Measurements from ENCODE around the gene CALB2. TPM values are rescaled to one million over a fixed set of nuclear protein-coding genes. Genes with fewer than 3 reads are reported as not detected.

CALB2 gene
- total and polyA plus RNA-seq, 2 donors (not counting 1 experiment from before 2014, with no cell fraction given): not detected

DNA sequence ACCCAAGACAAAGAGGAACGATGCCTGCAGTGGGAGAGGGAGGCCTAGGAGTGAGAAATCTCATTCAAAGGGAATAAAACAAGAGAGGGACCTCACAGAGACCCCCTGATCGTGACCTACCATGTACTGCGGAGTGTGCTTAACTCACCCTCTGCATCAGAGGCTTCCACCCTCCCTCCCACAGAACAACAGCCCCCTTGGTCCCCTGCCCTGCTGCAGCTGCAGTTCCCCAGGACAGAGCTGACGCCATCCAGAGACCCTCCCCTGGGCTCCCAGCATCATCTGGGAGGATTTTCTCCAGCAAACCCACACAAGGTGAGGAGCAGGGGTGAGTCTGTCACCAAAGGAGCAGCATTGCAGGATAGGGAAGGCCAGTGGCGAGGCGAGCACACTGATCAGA lies 43.5 kb downstream of the CALB2 start:
- Histone ChIP-seq H3K27ac (ENCODE audit: low read length in 2 of 2) (no peak overlapping the region), H3K9me3 (ENCODE audit: control extremely low read depth in 1 of 3, control insufficient read depth in 2 of 3, insufficient read depth in 1 of 3, low read length in 2 of 3) (peaks cover 0 to 19% (median 0%) of the 10 kb centered on the region in 3 donors), H3K36me3 (replicated peaks in 1 of 2; ENCODE audit: control extremely low read depth in 1 of 2, control insufficient read depth in 1 of 2, extremely low read depth in 1 of 2, insufficient read depth in 2 of 2, low read length in 1 of 2) (no peaks in the 10 kb centered on the region), H4K20me1 (ENCODE audit: control insufficient read depth, insufficient read depth, low read length, poor library complexity, severe bottlenecking) (no peaks in the 10 kb centered on the region), H3K79me2 (ENCODE audit: control insufficient read depth, insufficient read depth, low read length) (no peaks in the 10 kb centered on the region), H3K9ac (ENCODE audit: low read length) (no peak overlapping the region), H2AFZ (ENCODE audit: insufficient read depth, low read depth, low read length, poor library complexity, severe bottlenecking) (no peak overlapping the region), H3K27me3 (replicated peaks in 1 of 4; ENCODE audit: control extremely low read depth in 1 of 4, control insufficient read depth in 3 of 4, insufficient read depth in 4 of 4, low read length in 3 of 4) (peaks cover 0 to 7% (median 0%) of the 10 kb centered on the region in 4 experiments), H3K4me1 (ENCODE audit: control insufficient read depth in 2 of 2, insufficient read depth in 2 of 2, low read length in 2 of 2) (no peaks in the 10 kb centered on the region), H3K4me2 (replicated peaks; ENCODE audit: low read depth, low read length, poor library complexity, severe bottlenecking) (no peak overlapping the region), H3K4me3 (ENCODE audit: control extremely low read depth in 1 of 5, extremely low read depth in 1 of 5, insufficient read depth in 1 of 5, low read depth in 2 of 5, low read length in 4 of 5) (no peak overlapping the region)
- TF ChIP-seq CTCF (IDR thresholded peaks at IDR 0.05): no peak
- TF ChIP-seq EZH2 (IDR thresholded peaks at IDR 0.05; ENCODE audit: borderline replicate concordance, insufficient read depth, low read depth, low read length, poor library complexity, severe bottlenecking): no peak
- ATAC-seq (ENCODE audit: low read depth) (no peak), DNase-seq (no peak)
- ChIA-PET POLR2A (no interaction called here), CTCF (no interaction called here)
- H3K4me1 Mint-ChIP-seq: no peaks in the 10 kb centered on the region
- WGBS (ENCODE audit: insufficient coverage): 63% methylated on average over 3 of the region's 6 CpGs
- intact Hi-C loops (cut with micrococcal nuclease): no loop called here
- H3K27me3 Mint-ChIP-seq: peaks cover 47% of the 10 kb centered on the region
- peaks cover 6% of the 10 kb centered on the region for H3K9me3 Mint-ChIP-seq (ENCODE audit: insufficient read depth)
- H3K4me3 Mint-ChIP-seq: no peak overlapping the region
- H3K27ac Mint-ChIP-seq: no peak overlapping the region

DNA sequence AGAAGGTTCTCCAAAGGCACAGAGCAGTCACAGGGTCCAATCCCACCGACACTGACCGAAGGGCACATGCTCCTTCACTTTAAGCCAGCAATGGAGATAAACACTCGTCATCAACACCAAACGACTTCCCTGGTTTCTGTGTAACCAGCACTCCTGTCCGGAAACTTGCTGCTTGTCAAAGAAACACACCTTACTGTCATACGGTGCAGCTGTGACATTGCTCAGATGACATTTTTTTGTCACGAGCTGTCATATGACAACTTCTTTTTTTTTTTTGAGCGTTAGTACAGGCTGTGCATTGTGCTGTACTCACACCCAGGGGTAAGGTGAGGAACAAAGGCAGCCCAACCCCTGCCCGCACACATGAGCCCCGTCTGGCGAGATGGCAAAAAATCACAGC lies 44.2 kb downstream of the CALB2 start:
- DNase-seq: no peak
- no peaks in the 10 kb centered on the region for H3K79me2 ChIP-seq (ENCODE audit: control insufficient read depth, insufficient read depth, low read length)
- Mint-ChIP-seq H3K4me3 (no peak overlapping the region), H3K27me3 (peaks cover 49% of the 10 kb centered on the region), H3K4me1 (no peaks in the 10 kb centered on the region), H3K9me3 (ENCODE audit: insufficient read depth) (peaks cover 6% of the 10 kb centered on the region), H3K27ac (no peak overlapping the region)
- TF ChIP-seq EZH2 (IDR thresholded peaks at IDR 0.05; ENCODE audit: borderline replicate concordance, insufficient read depth, low read depth, low read length, poor library complexity, severe bottlenecking): no peak
- TF ChIP-seq CTCF (IDR thresholded peaks at IDR 0.05): no peak
- no peak overlapping the region for H3K4me3 ChIP-seq (ENCODE audit: control extremely low read depth in 1 of 5, extremely low read depth in 1 of 5, insufficient read depth in 1 of 5, low read depth in 2 of 5, low read length in 4 of 5)
- H3K4me2 ChIP-seq (replicated peaks; ENCODE audit: low read depth, low read length, poor library complexity, severe bottlenecking): no peak overlapping the region
- no peaks in the 10 kb centered on the region for H3K36me3 ChIP-seq (replicated peaks in 1 of 2; ENCODE audit: control extremely low read depth in 1 of 2, control insufficient read depth in 1 of 2, extremely low read depth in 1 of 2, insufficient read depth in 2 of 2, low read length in 1 of 2)
- intact Hi-C loops (cut with micrococcal nuclease): no loop called here
- no peak for ATAC-seq (ENCODE audit: low read depth)
- no peaks in the 10 kb centered on the region for H4K20me1 ChIP-seq (ENCODE audit: control insufficient read depth, insufficient read depth, low read length, poor library complexity, severe bottlenecking)
- no peak overlapping the region for H2AFZ ChIP-seq (ENCODE audit: insufficient read depth, low read depth, low read length, poor library complexity, severe bottlenecking)
- peaks cover 0 to 8% (median 0%) of the 10 kb centered on the region in 4 experiments for H3K27me3 ChIP-seq (replicated peaks in 1 of 4; ENCODE audit: control extremely low read depth in 1 of 4, control insufficient read depth in 3 of 4, insufficient read depth in 4 of 4, low read length in 3 of 4)
- H3K4me1 ChIP-seq (ENCODE audit: control insufficient read depth in 2 of 2, insufficient read depth in 2 of 2, low read length in 2 of 2): no peaks in the 10 kb centered on the region
- POLR2A ChIA-PET: no interaction called here
- 89% methylated on average over 11 of the region's 11 CpGs for WGBS (ENCODE audit: insufficient coverage)
- H3K9ac ChIP-seq (ENCODE audit: low read length): no peak overlapping the region
- peaks cover 0 to 19% (median 0%) of the 10 kb centered on the region in 3 donors for H3K9me3 ChIP-seq (ENCODE audit: control extremely low read depth in 1 of 3, control insufficient read depth in 2 of 3, insufficient read depth in 1 of 3, low read length in 2 of 3)
- no peak overlapping the region for H3K27ac ChIP-seq (ENCODE audit: low read length in 2 of 2)
- CTCF ChIA-PET: interaction anchor here (0.8 kb wide), 1 partner anchor 9 kb away, joined by 3 read pairs; no protein-coding TSS in a partner anchor
